GM12878 (cell line): ENCODE measurements around the gene PFKL. TPM values are rescaled to one million over a fixed set of nuclear protein-coding genes. Genes with fewer than 3 reads are reported as not detected.

Source experiments
- ATAC-seq: fragments of 200-7000 bp; cut with Tn5 transposase; 3 replicates; pipeline ENCODE4 v1.9.1; 2020; ENCODE audit warnings: mild to moderate bottlenecking, moderate library complexity
- BruUV-seq: library from RNA; stranded (reverse); fragments of 400-500 nt; replicated peaks from 2 replicates; lab custom pipeline; 2021; lab: Mats Ljungman, UMichigan
- CTCF ChIA-PET: fragments of 300-600 bp; sonication (Branson Sonifier 250); formaldehyde crosslinking; extraction: SDS; loops from one replicate; lab custom pipeline; 2021; ENCODE audit warnings: inconsistent platforms; lab: Yijun Ruan, JAX
- POLR2A ChIA-PET: fragments of 350-600 bp; formaldehyde crosslinking; extraction: SDS; loops from one replicate; lab custom pipeline; 2021; ENCODE audit warnings: inconsistent platforms; lab: Charles Lee
- RAD21 ChIA-PET: fragments of 300-600 bp; sonication (Branson Sonifier 250); formaldehyde crosslinking; loops from one replicate; lab custom pipeline; 2023; ENCODE audit warnings: antibody characterized with exemption; ENCODE audit not compliant: unreplicated experiment; lab: Charles Lee
- SMC1A ChIA-PET: fragments of 300-600 bp; sonication (Branson Sonifier 250); formaldehyde crosslinking; loops from one replicate; lab custom pipeline; 2023; ENCODE audit not compliant: unreplicated experiment, uncharacterized antibody; lab: Charles Lee
- DNase-seq: peaks from one replicate; pipeline ENCODE4 v3.0.0-alpha.2; 2011; ENCODE audit warnings: low read depth, low spot score
- FAIRE-seq: peaks from 3 replicates; lab custom pipeline; 2011; peaks lifted over from hg19 to GRCh38; lab: Jason Lieb, UNC
- H2AFZ ChIP-seq: 2 replicates; pipeline ENCODE4 v1.6.0; 2011; ENCODE audit warnings: low read depth, low read length, control low read depth; ENCODE audit not compliant: control insufficient read depth
- H3K27ac ChIP-seq: 2 replicates; pipeline ENCODE4 v1.5.1; 2011; ENCODE audit warnings: control low read depth; ENCODE audit not compliant: control insufficient read depth, insufficient read depth
- H3K27me3 ChIP-seq, 2 experiments: replicated peaks in 1 of 2; 2 replicates each; pipeline versions ENCODE4 v1.6.0 to v1.6.1; 2011; ENCODE audit warnings: low read length in 1 of 2; ENCODE audit not compliant: control insufficient read depth in 2 of 2, insufficient read depth in 2 of 2
- H3K36me3 ChIP-seq, 2 experiments: 2 replicates each; pipeline ENCODE4 v1.5.1; 2011; ENCODE audit warnings: low read length in 1 of 2; ENCODE audit not compliant: control insufficient read depth in 2 of 2, insufficient read depth in 2 of 2
- H3K4me1 ChIP-seq: 2 replicates; pipeline ENCODE4 v1.6.1; 2011; ENCODE audit warnings: mild to moderate bottlenecking, low read length, moderate library complexity, mixed read lengths; ENCODE audit not compliant: control insufficient read depth, insufficient read depth
- H3K4me2 ChIP-seq: 2 replicates; pipeline ENCODE4 v1.6.0; 2011; ENCODE audit warnings: control low read depth; ENCODE audit not compliant: control insufficient read depth, insufficient read depth
- H3K4me3 ChIP-seq: fragments of 200-600 bp; sonication (generic); 2 replicates; pipeline ENCODE4 v1.5.1; 2016
- H3K79me2 ChIP-seq: 2 replicates; pipeline ENCODE4 v1.6.0; 2011; ENCODE audit warnings: low read length; ENCODE audit not compliant: control insufficient read depth, insufficient read depth
- H3K9ac ChIP-seq: 2 replicates; pipeline ENCODE4 v1.8.0; 2011; ENCODE audit warnings: low read length, control low read depth, mixed read lengths; ENCODE audit not compliant: control insufficient read depth, insufficient read depth
- H3K9me3 ChIP-seq: replicated peaks from 3 replicates; pipeline ENCODE4 v1.5.1; 2011; ENCODE audit warnings: mild to moderate bottlenecking, low read length; ENCODE audit not compliant: control insufficient read depth, insufficient read depth
- H4K20me1 ChIP-seq: 2 replicates; pipeline ENCODE4 v1.6.0; 2011; ENCODE audit not compliant: control insufficient read depth, insufficient read depth
- CHD1 ChIP-seq: IDR thresholded peaks from 2 replicates; pipeline ENCODE4 v1.6.1; 2012; ENCODE audit warnings: low read depth, low read length, improper control_type of control experiment
- HDAC2 ChIP-seq: fragments of 200-600 bp; sonication (generic); IDR thresholded peaks from 2 replicates; pipeline ENCODE4 v1.6.1; 2017
- HSF1 ChIP-seq: fragments of 150-350 bp; IDR thresholded peaks from 2 replicates; pipeline ENCODE4 v1.6.1; 2014; ENCODE audit warnings: mild to moderate bottlenecking, low read depth, low read length
- JUNB ChIP-seq: IDR thresholded peaks from 2 replicates; pipeline ENCODE4 v1.6.1; 2016; ENCODE audit warnings: antibody characterized with exemption, mild to moderate bottlenecking
- PML ChIP-seq: IDR thresholded peaks from 2 replicates; pipeline ENCODE4 v1.6.1; 2012; ENCODE audit warnings: low read length, inconsistent platforms
- USF1 ChIP-seq: IDR thresholded peaks from 2 replicates; pipeline ENCODE4 v1.6.1; 2011; ENCODE audit warnings: borderline replicate concordance, low read depth, mild to moderate bottlenecking, moderate library complexity, mixed read lengths, low read length; ENCODE audit not compliant: insufficient read depth; ENCODE audit errors: extremely low read length
- ZBED1 ChIP-seq: IDR thresholded peaks from 2 replicates; pipeline ENCODE4 v1.6.1; 2016; ENCODE audit warnings: borderline replicate concordance
- ZNF24 ChIP-seq: fragments of 450-650 bp; IDR thresholded peaks from 2 replicates; pipeline ENCODE4 v1.6.1; 2017; ENCODE audit warnings: antibody characterized with exemption, mild to moderate bottlenecking
- ZZZ3 ChIP-seq: IDR thresholded peaks from 2 replicates; pipeline ENCODE4 v1.6.1; 2011; ENCODE audit warnings: low read depth; ENCODE audit not compliant: control insufficient read depth, insufficient read length
- WGBS: methylation state at CpG from one replicate; pipeline ENCODE4 v1.1.6; 2016; ENCODE audit warnings: low lambda C conversion rate; ENCODE audit not compliant: insufficient replicate concordance, insufficient coverage; ENCODE audit errors: missing lambda C conversion rate; 5-methylcytosine and 5-hydroxymethylcytosine counted together
- in situ Hi-C: fragments of 300-500 bp; cut with MboI; formaldehyde crosslinking; loops from 9 replicates; pipeline ENCODE4 v1.14.3; 2018; ENCODE audit warnings: mixed read lengths
- intact Hi-C: fragments of 100-400 bp; cut with micrococcal nuclease; formaldehyde crosslinking; loops from one replicate; pipeline ENCODE4 v1.14.2; 2022; ENCODE audit not compliant: unreplicated experiment
- polyA plus RNA-seq, 11 experiments: library from polyadenylated mRNA; depleted of rRNA in 4 of 11; unstranded in 6 of 11; stranded (reverse) in 5 of 11; fragments of >200 nt; fragmentation: Nextera tagmentation in 4 of 11; fragmentation: Illumina TruSeq in 1 of 11; extraction: Ambion mirVana in 4 of 11; extraction: Trizol in 1 of 11; gene quantifications; 1 replicate in 1 of 11; 2 replicates in 10 of 11; pipeline versions ENCODE4 v1.2.1 to v1.2.3, GENCODE V29; 2011 to 2016; ENCODE audit warnings: inconsistent platforms in 2 of 11, missing spikeins in 2 of 11, low read depth in 1 of 11
- total RNA-seq, 4 experiments: library from RNA; depleted of rRNA in 3 of 4; stranded (reverse); fragments of >200 nt in 3 of 4; fragmentation: Illumina TruSeq in 1 of 4; extraction: Trizol in 1 of 4; gene quantifications; 2 replicates each; pipeline versions ENCODE4 v1.2.1 to v1.2.3, GENCODE V29; 2013 to 2021
- TF ChIP-seq, protein P1 (sequence below): IDR thresholded peaks from 2 replicates; pipeline ENCODE4 v1.6.1; 2011; ENCODE audit warnings: low read depth, low read length, improper control_type of control experiment, borderline replicate concordance

Gene PFKL
- total and polyA plus RNA-seq, 10 of the 15 experiments (the other 5 are each of a cell fraction or from before 2014, with no cell fraction given), result 1.2 to 192 (median 112) TPM

DNA sequence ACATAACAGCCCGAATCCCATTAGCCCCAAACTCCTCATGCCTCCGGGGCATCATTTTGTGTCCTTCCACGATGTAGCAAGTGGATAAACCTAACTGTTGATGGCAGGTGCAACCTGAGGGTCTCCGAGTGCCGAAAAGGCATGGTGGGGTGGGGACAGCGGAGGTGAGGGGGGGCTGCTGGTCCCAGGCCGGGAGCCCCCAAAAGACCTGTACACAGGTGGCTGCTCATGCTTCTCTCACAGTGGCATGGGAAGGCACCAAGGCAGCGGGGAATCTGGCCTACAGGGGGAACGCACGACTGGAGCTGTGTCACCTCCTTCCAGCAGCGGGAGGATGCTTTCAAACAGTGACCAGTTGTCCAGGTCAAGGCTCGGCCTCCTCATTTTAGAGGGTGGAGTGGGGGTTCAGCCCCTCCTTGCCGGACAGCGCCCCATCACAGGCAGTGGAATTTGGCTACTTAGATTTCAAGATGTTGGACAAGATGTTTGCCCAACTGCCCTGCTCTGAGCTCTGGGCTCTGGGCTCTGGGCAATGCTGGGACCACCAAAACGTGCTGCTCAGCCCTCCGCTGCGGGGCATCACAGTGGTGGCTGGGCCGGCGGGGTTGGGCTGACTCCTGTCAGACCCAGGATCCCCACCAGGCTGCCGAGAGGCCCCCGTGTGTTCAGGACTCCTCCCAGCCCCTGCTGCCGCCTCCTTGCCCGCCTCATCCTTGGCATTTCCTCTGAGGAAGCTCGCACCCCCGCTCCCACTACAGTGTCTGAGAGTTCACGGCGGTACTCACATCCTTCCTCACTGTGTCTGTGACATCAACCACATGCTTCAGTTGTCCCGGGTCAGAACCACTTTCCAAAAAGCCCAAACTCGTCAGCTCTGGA lies 45.8 kb upstream of the PFKL start:
- Histone ChIP-seq H3K4me1 (no peaks in the 10 kb centered on the region), H3K9me3 (no peaks in the 10 kb centered on the region), H2AFZ (no peak overlapping the region), H3K9ac (no peak overlapping the region), H3K79me2 (no peaks in the 10 kb centered on the region), H4K20me1 (no peaks in the 10 kb centered on the region), H3K27me3 (no peaks in the 10 kb centered on the region; a peak in 1 of 4 replicates), H3K4me3 (no peak overlapping the region), H3K4me2 (no peak overlapping the region), H3K27ac (no peak overlapping the region), H3K36me3 (no peaks in the 10 kb centered on the region)
- WGBS, result 33% methylated on average over 29 of the region's 29 CpGs
- CTCF ChIA-PET, result no interaction called here
- no peak for TF ChIP-seq USF1
- TF ChIP-seq CHD1, result no peak
- no peak for TF ChIP-seq JUNB
- no peak for TF ChIP-seq HDAC2
- TF ChIP-seq, protein P1, sequence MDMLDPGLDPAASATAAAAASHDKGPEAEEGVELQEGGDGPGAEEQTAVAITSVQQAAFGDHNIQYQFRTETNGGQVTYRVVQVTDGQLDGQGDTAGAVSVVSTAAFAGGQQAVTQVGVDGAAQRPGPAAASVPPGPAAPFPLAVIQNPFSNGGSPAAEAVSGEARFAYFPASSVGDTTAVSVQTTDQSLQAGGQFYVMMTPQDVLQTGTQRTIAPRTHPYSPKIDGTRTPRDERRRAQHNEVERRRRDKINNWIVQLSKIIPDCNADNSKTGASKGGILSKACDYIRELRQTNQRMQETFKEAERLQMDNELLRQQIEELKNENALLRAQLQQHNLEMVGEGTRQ, result no peak
- no peak for TF ChIP-seq HSF1
- no peak for TF ChIP-seq ZBED1
- TF ChIP-seq PML, result no peak
- no peak for TF ChIP-seq ZNF24
- no peak for TF ChIP-seq ZZZ3
- POLR2A ChIA-PET, result no interaction called here
- FAIRE-seq (no peak), ATAC-seq (no peak), DNase-seq (no peak)
- SMC1A ChIA-PET, result no interaction called here
- intact Hi-C loops (no loop called here), in situ Hi-C loops (no loop called here)
- BruUV-seq, result no TSS peak
- RAD21 ChIA-PET, result no interaction called here
